Non-pigmented ciliary epithelial cell (primary cell): ENCODE measurements around the gene SHOC2.

Experiments used
- DNase-seq: peaks from one replicate; pipeline ENCODE4 v3.0.0-alpha.2; 2010; ENCODE audit warnings: low read depth

Gene SHOC2

GRCh38 chr10:110983466-110983865 lies 64.1 kb downstream of the SHOC2 start:
- DNase-seq = no peak

GRCh38 chr10:110985497-110986275 lies 66.3 kb downstream of the SHOC2 start:
- no peak for DNase-seq

GRCh38 chr10:110989016-110989415 lies 69.6 kb downstream of the SHOC2 start:
- no peak for DNase-seq

GRCh38 chr10:110992006-110992800 lies 72.8 kb downstream of the SHOC2 start:
- DNase-seq = no peak

- DNase-seq = peak; percentile 85
Observed at GRCh38 chr10:110993024-110993693, 73.8 kb downstream of the SHOC2 start.

- DNase-seq = no peak
Observed at GRCh38 chr10:110994406-110995086, 75.1 kb downstream of the SHOC2 start.

- no peak for DNase-seq
Observed at GRCh38 chr10:110995301-110995700, 75.9 kb downstream of the SHOC2 start.

GRCh38 chr10:110996256-110996655 lies 76.9 kb downstream of the SHOC2 start:
- DNase-seq = no peak

- no peak for DNase-seq
Observed at GRCh38 chr10:111004016-111004415, 84.6 kb downstream of the SHOC2 start.

- no peak for DNase-seq
Observed at GRCh38 chr10:111007486-111007885, 88.1 kb downstream of the SHOC2 start.

GRCh38 chr10:111015181-111015580 lies 95.8 kb downstream of the SHOC2 start:
- DNase-seq = no peak

- no peak for DNase-seq
Observed at GRCh38 chr10:111017098-111017497, 97.7 kb downstream of the SHOC2 start.

GRCh38 chr10:111018021-111018420 lies 98.6 kb downstream of the SHOC2 start:
- DNase-seq = no peak

GRCh38 chr10:111023060-111023459 lies 103.7 kb downstream of the SHOC2 start:
- DNase-seq = no peak

GRCh38 chr10:111030042-111030750 lies 110.8 kb downstream of the SHOC2 start:
- DNase-seq = no peak

- peak; percentile 10 for DNase-seq
Observed at GRCh38 chr10:111034598-111035310, 115.3 kb downstream of the SHOC2 start.

GRCh38 chr10:111035542-111035941 lies 116.1 kb downstream of the SHOC2 start:
- no peak for DNase-seq

GRCh38 chr10:111037858-111038257 lies 118.5 kb downstream of the SHOC2 start:
- DNase-seq = no peak

GRCh38 chr10:111039522-111039921 lies 120.1 kb downstream of the SHOC2 start:
- DNase-seq = no peak

GRCh38 chr10:111057006-111057405 lies 137.6 kb downstream of the SHOC2 start:
- no peak for DNase-seq
